ENCODE data around the gene SDCBP2.

DNA sequence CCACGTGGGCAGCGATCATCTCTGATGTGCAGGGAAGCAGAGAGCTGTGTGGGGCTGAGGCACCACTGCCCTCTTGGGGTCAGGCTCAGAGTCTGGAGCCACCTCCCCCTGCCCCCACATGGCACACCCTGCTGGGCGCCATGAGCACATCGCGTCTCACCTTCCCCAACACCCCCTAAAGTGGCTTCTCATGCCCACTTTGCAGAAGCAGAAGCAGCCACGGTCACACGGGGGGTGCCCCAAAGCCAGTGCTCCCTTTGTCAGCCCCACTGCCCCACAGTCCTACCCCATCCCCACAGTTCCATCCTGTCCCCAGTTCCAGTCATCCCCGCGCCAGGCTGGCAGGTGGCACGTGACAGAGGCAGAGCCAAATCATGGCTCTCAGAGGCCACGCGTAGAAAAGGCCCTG, 19.5 kb downstream of the SDCBP2 start:
- TF ChIP-seq, protein P1, sequence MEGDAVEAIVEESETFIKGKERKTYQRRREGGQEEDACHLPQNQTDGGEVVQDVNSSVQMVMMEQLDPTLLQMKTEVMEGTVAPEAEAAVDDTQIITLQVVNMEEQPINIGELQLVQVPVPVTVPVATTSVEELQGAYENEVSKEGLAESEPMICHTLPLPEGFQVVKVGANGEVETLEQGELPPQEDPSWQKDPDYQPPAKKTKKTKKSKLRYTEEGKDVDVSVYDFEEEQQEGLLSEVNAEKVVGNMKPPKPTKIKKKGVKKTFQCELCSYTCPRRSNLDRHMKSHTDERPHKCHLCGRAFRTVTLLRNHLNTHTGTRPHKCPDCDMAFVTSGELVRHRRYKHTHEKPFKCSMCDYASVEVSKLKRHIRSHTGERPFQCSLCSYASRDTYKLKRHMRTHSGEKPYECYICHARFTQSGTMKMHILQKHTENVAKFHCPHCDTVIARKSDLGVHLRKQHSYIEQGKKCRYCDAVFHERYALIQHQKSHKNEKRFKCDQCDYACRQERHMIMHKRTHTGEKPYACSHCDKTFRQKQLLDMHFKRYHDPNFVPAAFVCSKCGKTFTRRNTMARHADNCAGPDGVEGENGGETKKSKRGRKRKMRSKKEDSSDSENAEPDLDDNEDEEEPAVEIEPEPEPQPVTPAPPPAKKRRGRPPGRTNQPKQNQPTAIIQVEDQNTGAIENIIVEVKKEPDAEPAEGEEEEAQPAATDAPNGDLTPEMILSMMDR (optimal IDR thresholded peaks at IDR 0.05 in 1 of 3, IDR thresholded peaks at IDR 0.05 in 1 of 3, conservative IDR thresholded peaks at IDR 0.05 in 1 of 3; ENCODE audit: extremely low read depth in 1 of 3, insufficient read depth in 2 of 3, low read length in 3 of 3) = peak in 1 of 3 experiments; percentile 17
- no peak for TF ChIP-seq EZH2 (IDR thresholded peaks at IDR 0.05; ENCODE audit: low read length)

Data from keratinocyte (primary cell).